ENCODE measurements around the gene DPH6.
"Not testable (repeated sequence)": the region's sequence is repeated elsewhere in the genome, so short reads cannot be mapped to it uniquely, and the experiment has no call there.

Gene DPH6, protein sequence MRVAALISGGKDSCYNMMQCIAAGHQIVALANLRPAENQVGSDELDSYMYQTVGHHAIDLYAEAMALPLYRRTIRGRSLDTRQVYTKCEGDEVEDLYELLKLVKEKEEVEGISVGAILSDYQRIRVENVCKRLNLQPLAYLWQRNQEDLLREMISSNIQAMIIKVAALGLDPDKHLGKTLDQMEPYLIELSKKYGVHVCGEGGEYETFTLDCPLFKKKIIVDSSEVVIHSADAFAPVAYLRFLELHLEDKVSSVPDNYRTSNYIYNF
- 5.2 to 6.0 reads per million in 2 donors for total RNA-seq

DNA sequence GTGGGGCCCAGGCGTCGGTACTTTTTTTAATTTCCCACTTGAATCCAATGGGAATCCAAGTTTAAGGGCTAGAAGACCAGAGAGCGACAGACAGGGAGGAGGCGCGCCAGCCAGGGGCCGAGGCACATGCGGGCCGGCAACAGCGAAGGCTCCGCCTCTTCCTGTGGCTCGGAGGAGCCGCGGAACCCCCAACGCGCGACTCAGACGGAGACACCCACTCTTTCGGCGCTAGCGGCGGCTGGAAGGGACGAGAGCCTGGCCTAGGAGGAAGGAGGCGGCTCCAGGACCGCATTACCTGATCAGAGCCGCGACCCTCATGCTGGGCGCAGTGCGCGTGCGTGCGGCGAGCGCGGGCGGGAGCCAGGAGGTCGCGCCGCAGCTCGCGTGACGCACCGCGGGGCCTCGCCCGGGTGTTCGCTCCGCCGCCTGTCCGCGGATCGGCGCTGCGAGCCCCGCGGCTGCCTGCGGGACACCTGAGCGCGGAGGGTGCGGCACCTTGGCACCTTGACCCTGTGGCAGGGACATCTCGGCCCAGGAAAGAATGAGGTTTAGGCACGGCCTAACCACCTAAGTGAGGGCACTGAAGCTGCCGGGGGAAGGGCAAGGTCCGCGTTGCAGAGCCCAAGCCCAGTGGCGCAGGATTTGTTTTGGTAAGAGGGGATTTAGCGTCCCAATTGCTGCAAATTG, at the start of gene DPH6:
Gene DPH6, minus strand, starts transcription at position 342 of the 687 bp plus-strand sequence. Its CDS starts 24 bp downstream, at position 318.
- DNase-seq: peak; percentile 68

DNA sequence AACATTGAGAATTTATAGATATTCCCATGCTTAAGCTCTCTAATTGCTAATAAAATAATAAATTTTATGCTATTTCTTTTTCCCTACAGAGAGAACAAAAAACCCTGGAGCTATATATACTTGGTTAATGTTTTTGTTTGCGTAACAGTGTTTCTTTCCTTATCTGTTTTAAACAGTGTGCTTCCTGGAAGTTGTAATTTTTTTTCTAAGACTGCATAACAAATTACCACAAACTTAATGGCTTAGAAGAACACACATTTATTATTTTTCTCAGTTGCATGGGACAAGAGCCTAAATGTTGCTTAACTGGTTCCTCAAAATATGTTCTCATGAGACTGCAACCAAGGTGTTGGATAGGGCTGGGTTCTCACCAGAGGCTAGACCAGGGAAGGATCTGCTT, 49.7 kb upstream of the DPH6 start:
- no peak for DNase-seq

DNA sequence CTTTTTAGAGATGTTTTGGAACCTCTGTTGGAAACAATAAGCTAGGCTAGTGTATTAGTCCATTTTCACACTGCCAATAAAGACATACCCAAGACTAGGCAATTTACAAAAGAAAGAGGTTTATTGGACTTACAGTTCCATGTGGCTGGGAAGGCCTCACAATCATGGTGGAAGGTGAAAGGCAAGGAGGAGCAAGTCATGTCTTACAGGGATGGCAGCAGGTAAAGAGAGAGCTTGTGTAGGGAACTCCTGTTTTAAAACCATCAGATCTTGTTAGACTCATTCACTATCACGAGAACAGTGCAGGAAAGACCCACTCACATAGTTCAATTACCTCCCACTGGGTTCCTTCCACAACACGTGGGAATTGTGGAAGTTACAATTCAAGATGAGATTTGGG, 46.0 kb upstream of the DPH6 start:
- DNase-seq: not testable (repeated sequence)

DNA sequence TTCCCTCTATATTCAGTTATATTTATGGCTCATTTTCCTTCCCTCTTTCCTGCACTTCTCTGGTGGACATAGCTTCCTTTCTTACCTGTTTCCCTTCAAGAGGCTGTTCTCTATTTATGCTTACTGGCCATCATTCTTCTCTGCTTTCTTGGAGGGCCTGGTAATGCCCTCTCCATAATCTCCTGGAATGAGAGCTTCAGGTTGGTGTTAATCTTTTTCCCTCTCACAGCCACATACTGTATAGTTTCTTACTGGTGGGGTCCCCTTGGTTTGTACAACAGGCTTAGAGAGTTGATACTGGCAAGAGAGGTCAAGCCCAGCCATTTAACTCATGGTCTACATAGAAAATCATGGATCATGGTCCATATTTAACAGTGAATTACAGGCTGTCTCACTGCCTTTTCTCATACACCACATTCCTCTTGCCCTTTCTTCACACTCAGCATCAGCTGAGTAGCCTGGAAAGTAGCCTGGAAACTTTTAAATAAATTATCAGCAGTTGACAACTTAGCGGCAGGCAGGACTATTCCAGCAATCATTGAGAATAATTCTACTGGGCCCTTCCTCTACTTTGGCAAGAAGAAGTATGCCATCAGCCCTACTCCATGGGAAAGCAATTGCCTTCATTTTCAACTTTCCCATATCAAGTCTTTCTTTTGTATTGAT, 38.0 kb upstream of the DPH6 start:
- no peak for DNase-seq

GRCh38 chr15:35580606-35581005, 34.6 kb upstream of the DPH6 start:
- no peak for DNase-seq

- no peak for DNase-seq
Measured at GRCh38 chr15:35567392-35567791, 21.4 kb upstream of the DPH6 start.

- DNase-seq: no peak
Measured at GRCh38 chr15:35566991-35567390, 21.0 kb upstream of the DPH6 start.

DNA sequence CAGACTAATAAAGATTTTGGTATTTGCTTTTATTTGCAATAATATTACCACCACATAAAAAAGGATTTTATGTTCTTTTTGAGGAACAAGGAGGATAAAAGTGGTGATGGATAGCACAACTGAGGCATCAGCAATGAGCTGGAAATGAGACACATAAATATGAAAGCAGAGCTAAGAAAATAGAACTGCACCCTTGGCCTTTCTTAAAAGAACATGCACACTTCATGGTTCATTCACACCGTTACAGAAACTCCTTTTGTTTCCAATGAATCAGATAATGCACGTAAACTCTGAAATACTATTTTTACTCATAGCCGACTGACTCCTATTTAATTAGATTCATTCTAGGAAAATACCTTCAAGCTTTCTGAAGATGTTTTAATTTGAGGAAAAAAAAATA, 19.9 kb upstream of the DPH6 start:
- DNase-seq: no peak

DNA sequence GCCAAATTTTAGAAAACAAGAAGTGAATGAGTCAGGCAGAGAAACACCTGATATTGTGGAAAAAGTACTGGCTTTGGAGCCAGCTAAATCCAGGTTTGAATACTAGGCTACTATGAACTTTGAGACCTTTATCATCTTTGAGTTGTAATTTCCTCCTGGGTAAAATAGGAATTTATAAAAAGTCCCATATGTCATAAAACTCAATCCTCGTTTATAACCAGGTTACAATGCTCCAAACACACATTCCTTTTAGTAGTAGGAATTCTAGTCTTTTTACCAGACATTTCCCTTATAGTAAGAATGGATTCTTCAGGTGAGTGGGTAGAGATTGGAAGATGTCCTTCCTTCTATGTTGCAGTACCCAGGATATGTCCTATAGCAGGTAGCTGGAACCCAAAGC, 16.7 kb upstream of the DPH6 start:
- no peak for DNase-seq

DNA sequence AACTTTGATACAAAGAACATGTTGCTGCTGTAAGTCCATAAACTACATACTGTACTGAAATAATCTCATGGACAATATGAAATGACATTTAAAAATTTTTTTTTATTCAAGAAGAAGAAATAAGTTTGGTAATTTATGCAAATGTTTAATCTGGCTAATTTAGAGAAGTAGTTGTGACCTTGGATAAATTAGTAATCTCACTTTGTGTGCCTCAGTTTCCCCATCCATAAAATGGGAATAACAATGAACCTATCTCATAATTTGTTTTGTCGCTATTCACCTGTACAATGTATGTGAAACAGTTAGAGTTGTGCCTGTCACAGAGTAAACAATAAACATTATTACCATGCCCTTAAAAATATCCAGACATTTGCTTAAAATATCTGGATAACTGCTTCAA, 15.3 kb upstream of the DPH6 start:
- DNase-seq: no peak

- no peak for DNase-seq
Measured at GRCh38 chr15:35560870-35561269, 14.9 kb upstream of the DPH6 start.

DNA sequence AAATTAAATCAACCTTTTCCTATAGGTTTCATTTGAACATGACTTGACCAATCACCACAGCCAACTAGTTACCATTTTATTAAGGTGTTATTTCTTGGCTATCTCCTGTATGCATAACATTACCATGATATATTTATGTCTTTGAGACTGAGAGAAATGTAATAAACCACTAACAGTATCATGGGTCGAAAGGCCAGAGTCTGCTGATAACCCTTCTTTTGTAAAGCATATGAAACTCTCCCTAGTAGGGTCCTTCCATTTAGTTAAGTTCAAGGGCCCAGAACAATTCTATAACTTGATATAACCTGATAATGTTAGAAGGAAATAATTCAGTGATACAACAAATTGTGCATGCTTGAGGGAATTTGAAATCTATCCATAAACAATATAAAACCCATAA, 14.3 kb upstream of the DPH6 start:
- no peak for DNase-seq

DNA sequence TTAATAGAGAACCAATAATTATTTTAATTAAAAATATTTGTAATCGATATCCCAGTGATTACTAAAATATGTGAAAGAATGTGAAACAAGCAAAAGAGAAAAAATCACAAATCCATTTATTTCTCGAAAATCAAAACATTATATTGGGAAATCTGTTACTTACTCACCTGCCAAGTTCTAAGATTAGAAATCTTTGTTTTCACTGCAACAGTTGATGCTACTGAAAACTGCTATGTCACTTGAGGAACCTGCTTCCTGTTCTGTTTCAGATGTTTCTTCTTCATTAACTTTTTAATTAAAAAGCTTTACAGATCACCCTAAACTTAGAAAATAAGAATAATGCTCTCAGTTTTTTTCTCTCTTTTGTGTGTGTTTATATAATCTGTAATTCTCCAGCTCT, 13.7 kb upstream of the DPH6 start:
- DNase-seq: no peak

GRCh38 chr15:35557544-35557943, 11.6 kb upstream of the DPH6 start:
- no peak for DNase-seq

- DNase-seq: no peak
Measured at GRCh38 chr15:35557012-35557411, 11.0 kb upstream of the DPH6 start.

DNA sequence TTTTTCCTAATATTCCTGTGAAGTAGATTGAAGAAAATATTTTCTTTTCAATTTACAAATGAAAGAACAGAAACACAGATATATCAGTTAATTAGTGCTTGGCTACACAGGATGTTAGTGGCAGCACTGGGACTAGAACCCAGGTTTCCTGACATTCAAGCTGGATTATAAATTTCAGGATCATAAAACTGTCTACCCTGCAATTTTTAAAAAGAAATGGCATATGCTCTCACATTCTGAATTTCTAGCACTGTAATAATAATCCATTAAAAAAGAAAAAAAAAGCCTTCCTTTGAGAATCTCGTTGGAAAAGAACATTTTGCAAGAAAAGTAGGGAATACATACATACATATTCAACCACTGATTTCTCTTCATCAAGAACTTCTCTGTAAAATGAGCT, 9.3 kb upstream of the DPH6 start:
- no peak for DNase-seq

- DNase-seq: no peak
Measured at GRCh38 chr15:35550957-35551356, 5.0 kb upstream of the DPH6 start.

GRCh38 chr15:35549567-35549966, 3.6 kb upstream of the DPH6 start:
- DNase-seq: no peak

DNA sequence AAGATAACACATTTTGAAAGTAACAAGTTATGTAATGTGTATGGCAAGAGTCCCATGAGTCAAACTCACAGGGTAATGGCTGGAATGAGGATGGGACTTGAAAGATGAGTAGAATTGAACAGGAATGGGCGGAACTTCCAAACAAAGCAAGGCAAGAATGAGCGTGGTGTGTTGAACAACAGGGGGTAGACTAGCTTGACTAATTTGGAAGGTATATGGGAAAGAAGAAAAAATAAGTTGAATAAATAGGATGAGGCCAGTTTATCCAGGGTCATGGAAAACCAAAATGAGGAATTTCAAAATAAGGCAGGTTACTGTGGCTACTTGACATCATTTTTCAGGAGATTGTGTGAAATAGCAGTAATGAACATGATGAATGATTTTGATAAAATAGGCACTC, 2.5 kb upstream of the DPH6 start:
- no peak for DNase-seq

GRCh38 chr15:35547775-35548364, 1.9 kb upstream of the DPH6 start:
- no peak for DNase-seq

GRCh38 chr15:35546511-35547381, 781 bp upstream of the DPH6 start:
- no peak for DNase-seq

GRCh38 chr15:35545316-35545823, 595 bp downstream of the DPH6 start:
- no peak for DNase-seq
